Glomerular visceral epithelial cell (primary cell): ENCODE data around the gene IRF8.
"Not testable (repeated sequence)": the region's sequence is repeated elsewhere in the genome, so short reads cannot be mapped to it uniquely, and the experiment has no call there.

Experiments used
- DNase-seq: peaks from one replicate; pipeline ENCODE4 v3.0.0-alpha.2; 2016; ENCODE audit errors: extremely low spot score

The IRF8 gene

GRCh38 chr16:85892760-85893159 lies 6.2 kb upstream of the IRF8 start:
- DNase-seq = no peak

GRCh38 chr16:85894266-85894665 lies 4.7 kb upstream of the IRF8 start:
- no peak for DNase-seq

- no peak for DNase-seq
These were observed 1.6 kb upstream of the IRF8 start for GRCh38 chr16:85897382-85897781.

GRCh38 chr16:85899444-85899843 lies 482 bp downstream of the IRF8 start:
- DNase-seq = no peak

- DNase-seq = no peak
These were observed 1.2 kb downstream of the IRF8 start for GRCh38 chr16:85900027-85900792.

GRCh38 chr16:85901110-85901509 lies 2.1 kb downstream of the IRF8 start:
- no peak for DNase-seq

- no peak for DNase-seq
These were observed 2.9 kb downstream of the IRF8 start for GRCh38 chr16:85901773-85902365.

GRCh38 chr16:85902366-85903155 lies 3.6 kb downstream of the IRF8 start:
- DNase-seq = no peak

GRCh38 chr16:85903559-85903958 lies 4.6 kb downstream of the IRF8 start:
- no peak for DNase-seq

GRCh38 chr16:85905110-85906095 lies 6.4 kb downstream of the IRF8 start:
- no peak for DNase-seq

GRCh38 chr16:85906349-85906748 lies 7.4 kb downstream of the IRF8 start:
- no peak for DNase-seq

- DNase-seq = not testable (repeated sequence)
These were observed 8.3 kb downstream of the IRF8 start for GRCh38 chr16:85907231-85907630.

- no peak for DNase-seq
These were observed 9.5 kb downstream of the IRF8 start for GRCh38 chr16:85908444-85908843.

GRCh38 chr16:85908889-85909589 lies 10.1 kb downstream of the IRF8 start:
- no peak for DNase-seq

GRCh38 chr16:85909932-85910853 lies 11.2 kb downstream of the IRF8 start:
- no peak for DNase-seq

- DNase-seq = no peak
These were observed 11.9 kb downstream of the IRF8 start for GRCh38 chr16:85910854-85911247.

- no peak for DNase-seq
These were observed 12.4 kb downstream of the IRF8 start for GRCh38 chr16:85911251-85911930.

GRCh38 chr16:85912211-85912974 lies 13.4 kb downstream of the IRF8 start:
- no peak for DNase-seq
